Astrocyte of the hippocampus (primary cell): ENCODE results near the gene IQCM.

Source experiments
- DNase-seq: peaks from one replicate; pipeline ENCODE4 v3.0.0; 2011; ENCODE audit warnings: low read depth, low spot score

IQCM gene

GRCh38 chr4:149709640-149710039, 106.0 kb downstream of the IQCM start:
- peak; percentile 41 for DNase-seq

- DNase-seq, result peak; percentile 67
Measured at GRCh38 chr4:149708513-149709130, 107.0 kb downstream of the IQCM start.

- DNase-seq, result no peak
Measured at GRCh38 chr4:149707862-149708261, 107.8 kb downstream of the IQCM start.

- DNase-seq, result peak; percentile 66
Measured at GRCh38 chr4:149706942-149707341, 108.7 kb downstream of the IQCM start.

- no peak for DNase-seq
Measured at GRCh38 chr4:149702414-149703293, 113.0 kb downstream of the IQCM start.

GRCh38 chr4:149701435-149702156, 114.0 kb downstream of the IQCM start:
- no peak for DNase-seq

- no peak for DNase-seq
Measured at GRCh38 chr4:149700272-149700671, 115.4 kb downstream of the IQCM start.

GRCh38 chr4:149699642-149700041, 116.0 kb downstream of the IQCM start:
- no peak for DNase-seq

GRCh38 chr4:149690726-149691125, 124.9 kb downstream of the IQCM start:
- no peak for DNase-seq

GRCh38 chr4:149684516-149684915, 131.1 kb downstream of the IQCM start:
- DNase-seq, result no peak

GRCh38 chr4:149676076-149676475, 139.6 kb downstream of the IQCM start:
- no peak for DNase-seq

- no peak for DNase-seq
Measured at GRCh38 chr4:149645790-149646189, 169.9 kb downstream of the IQCM start.

- peak; percentile 31 for DNase-seq
Measured at GRCh38 chr4:149638073-149638472, 177.6 kb downstream of the IQCM start.

GRCh38 chr4:149634368-149634767, 181.3 kb downstream of the IQCM start:
- DNase-seq, result no peak

- no peak for DNase-seq
Measured at GRCh38 chr4:149631629-149632028, 184.0 kb downstream of the IQCM start.

GRCh38 chr4:149630064-149630463, 185.6 kb downstream of the IQCM start:
- DNase-seq, result no peak

GRCh38 chr4:149605601-149606378, 209.9 kb downstream of the IQCM start:
- peak; percentile 31 for DNase-seq

GRCh38 chr4:149604827-149605226, 210.8 kb downstream of the IQCM start:
- DNase-seq, result no peak

- DNase-seq, result peak; percentile 36
Measured at GRCh38 chr4:149595500-149595899, 220.1 kb downstream of the IQCM start.

GRCh38 chr4:149589826-149590225, 225.8 kb downstream of the IQCM start:
- no peak for DNase-seq

- DNase-seq, result peak; percentile 42
Measured at GRCh38 chr4:149584722-149585121, 230.9 kb downstream of the IQCM start.

- DNase-seq, result no peak
Measured at GRCh38 chr4:149574971-149575370, 240.7 kb downstream of the IQCM start.
